ENCODE measurements around the gene TRIM7.
"Not testable (repeated sequence)": the region's sequence is repeated elsewhere in the genome, so short reads cannot be mapped to it uniquely, and the experiment has no call there.

TRIM7 gene

GRCh38 chr5:181187500-181188213, 17.3 kb downstream of the TRIM7 start:
- Histone ChIP-seq H3K9ac (ENCODE audit: low read length in 5 of 5) (no peak overlapping the region), H3K4me1 (ENCODE audit: control insufficient read depth in 5 of 5, insufficient read depth in 5 of 5, low read length in 5 of 5) (peaks cover 4 to 53% (median 42%) of the 10 kb centered on the region in 5 donors), H3K36me3 (ENCODE audit: control insufficient read depth in 5 of 5, insufficient read depth in 5 of 5, low read length in 5 of 5) (no peaks in the 10 kb centered on the region), H3K4me3 (ENCODE audit: low read depth in 1 of 5, low read length in 5 of 5) (peak overlapping the region; percentile 39 to 69 (median 53)), H3K9me3 (ENCODE audit: control insufficient read depth in 5 of 5, low read length in 5 of 5) (no peaks in the 10 kb centered on the region), H3K27me3 (ENCODE audit: control insufficient read depth in 5 of 5, insufficient read depth in 4 of 5, low read length in 5 of 5) (no peaks in the 10 kb centered on the region), H3K27ac (ENCODE audit: low read depth, low read length) (peak overlapping the region; percentile 41)

GRCh38 chr5:181186986-181187499, 18.0 kb downstream of the TRIM7 start:
- Histone ChIP-seq H3K9me3 (ENCODE audit: control insufficient read depth in 5 of 5, low read length in 5 of 5) (no peaks in the 10 kb centered on the region), H3K4me3 (ENCODE audit: low read depth in 1 of 5, low read length in 5 of 5) (peak overlapping the region in 2 of 5 donors; percentile 53 to 56), H3K36me3 (ENCODE audit: control insufficient read depth in 5 of 5, insufficient read depth in 5 of 5, low read length in 5 of 5) (no peaks in the 10 kb centered on the region), H3K27ac (ENCODE audit: low read depth, low read length) (no peak overlapping the region), H3K4me1 (ENCODE audit: control insufficient read depth in 5 of 5, insufficient read depth in 5 of 5, low read length in 5 of 5) (peaks cover 4 to 49% (median 37%) of the 10 kb centered on the region in 5 donors), H3K9ac (ENCODE audit: low read length in 5 of 5) (no peak overlapping the region), H3K27me3 (ENCODE audit: control insufficient read depth in 5 of 5, insufficient read depth in 4 of 5, low read length in 5 of 5) (no peaks in the 10 kb centered on the region)

- no peak overlapping the region for H3K27ac ChIP-seq (ENCODE audit: low read depth, low read length)
- peaks cover 4 to 44% (median 38%) of the 10 kb centered on the region in 5 donors for H3K4me1 ChIP-seq (ENCODE audit: control insufficient read depth in 5 of 5, insufficient read depth in 5 of 5, low read length in 5 of 5)
- H3K27me3 ChIP-seq (ENCODE audit: control insufficient read depth in 5 of 5, insufficient read depth in 4 of 5, low read length in 5 of 5) = no peaks in the 10 kb centered on the region
- no peaks in the 10 kb centered on the region for H3K9me3 ChIP-seq (ENCODE audit: control insufficient read depth in 5 of 5, low read length in 5 of 5)
- H3K4me3 ChIP-seq (ENCODE audit: low read depth in 1 of 5, low read length in 5 of 5) = no peak overlapping the region
- H3K9ac ChIP-seq (ENCODE audit: low read length in 5 of 5) = no peak overlapping the region
- H3K36me3 ChIP-seq (ENCODE audit: control insufficient read depth in 5 of 5, insufficient read depth in 5 of 5, low read length in 5 of 5) = no peaks in the 10 kb centered on the region
Observed at GRCh38 chr5:181186022-181186421, 19.0 kb downstream of the TRIM7 start.

- no peaks in the 10 kb centered on the region for H3K36me3 ChIP-seq (ENCODE audit: control insufficient read depth in 5 of 5, insufficient read depth in 5 of 5, low read length in 5 of 5)
- no peaks in the 10 kb centered on the region for H3K27me3 ChIP-seq (ENCODE audit: control insufficient read depth in 5 of 5, insufficient read depth in 4 of 5, low read length in 5 of 5)
- H3K9me3 ChIP-seq (ENCODE audit: control insufficient read depth in 5 of 5, low read length in 5 of 5) = no peaks in the 10 kb centered on the region
- H3K9ac ChIP-seq (ENCODE audit: low read length in 5 of 5) = no peak overlapping the region
- H3K4me1 ChIP-seq (ENCODE audit: control insufficient read depth in 5 of 5, insufficient read depth in 5 of 5, low read length in 5 of 5) = peaks cover 4 to 39% (median 33%) of the 10 kb centered on the region in 5 donors
- no peak overlapping the region for H3K4me3 ChIP-seq (ENCODE audit: low read depth in 1 of 5, low read length in 5 of 5)
- no peak overlapping the region for H3K27ac ChIP-seq (ENCODE audit: low read depth, low read length)
Observed at GRCh38 chr5:181185560-181185959, 19.4 kb downstream of the TRIM7 start.

- H3K4me1 ChIP-seq (ENCODE audit: control insufficient read depth in 5 of 5, insufficient read depth in 5 of 5, low read length in 5 of 5) = peaks cover 4 to 32% (median 26%) of the 10 kb centered on the region in 5 donors
- no peaks in the 10 kb centered on the region for H3K36me3 ChIP-seq (ENCODE audit: control insufficient read depth in 5 of 5, insufficient read depth in 5 of 5, low read length in 5 of 5)
- peak overlapping the region in 2 of 5 donors; percentile 54 to 73 for H3K4me3 ChIP-seq (ENCODE audit: low read depth in 1 of 5, low read length in 5 of 5)
- H3K9ac ChIP-seq (ENCODE audit: low read length in 5 of 5) = no peak overlapping the region
- no peaks in the 10 kb centered on the region for H3K27me3 ChIP-seq (ENCODE audit: control insufficient read depth in 5 of 5, insufficient read depth in 4 of 5, low read length in 5 of 5)
- H3K27ac ChIP-seq (ENCODE audit: low read depth, low read length) = no peak overlapping the region
- H3K9me3 ChIP-seq (ENCODE audit: control insufficient read depth in 5 of 5, low read length in 5 of 5) = no peaks in the 10 kb centered on the region
Observed at GRCh38 chr5:181184845-181185216, 20.2 kb downstream of the TRIM7 start.

DNA sequence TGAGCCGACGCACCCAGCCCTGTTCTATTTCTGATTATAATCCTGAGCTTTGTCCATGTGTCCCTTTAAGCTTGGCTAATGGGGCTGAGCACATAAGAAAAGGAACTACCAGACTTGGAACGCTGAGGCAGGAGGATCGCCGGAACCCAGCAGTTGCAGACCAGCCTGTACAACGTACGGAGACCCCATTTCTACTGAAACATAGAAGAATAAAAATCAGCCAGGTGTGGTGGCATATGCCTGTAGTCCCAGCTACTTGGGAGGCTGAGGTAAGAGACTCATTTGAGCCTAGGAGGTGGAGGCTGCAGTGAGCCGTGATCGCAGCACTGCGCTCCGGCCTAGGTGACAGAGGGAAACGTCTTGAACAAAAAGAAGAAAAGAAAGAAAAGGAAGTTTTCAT, 22.3 kb downstream of the TRIM7 start:
- H3K4me3 ChIP-seq (ENCODE audit: low read depth in 1 of 5, low read length in 5 of 5) = peak overlapping the region in 1 of 5 donors; percentile 8
- H3K9me3 ChIP-seq (ENCODE audit: control insufficient read depth in 5 of 5, low read length in 5 of 5) = no peaks in the 10 kb centered on the region
- H3K4me1 ChIP-seq (ENCODE audit: control insufficient read depth in 5 of 5, insufficient read depth in 5 of 5, low read length in 5 of 5) = peaks cover 0 to 18% (median 16%) of the 10 kb centered on the region in 5 donors
- H3K36me3 ChIP-seq (ENCODE audit: control insufficient read depth in 5 of 5, insufficient read depth in 5 of 5, low read length in 5 of 5) = no peaks in the 10 kb centered on the region
- H3K27me3 ChIP-seq (ENCODE audit: control insufficient read depth in 5 of 5, insufficient read depth in 4 of 5, low read length in 5 of 5) = no peaks in the 10 kb centered on the region
- H3K27ac ChIP-seq (ENCODE audit: low read depth, low read length) = no peak overlapping the region
- H3K9ac ChIP-seq (ENCODE audit: low read length in 5 of 5) = no peak overlapping the region

DNA sequence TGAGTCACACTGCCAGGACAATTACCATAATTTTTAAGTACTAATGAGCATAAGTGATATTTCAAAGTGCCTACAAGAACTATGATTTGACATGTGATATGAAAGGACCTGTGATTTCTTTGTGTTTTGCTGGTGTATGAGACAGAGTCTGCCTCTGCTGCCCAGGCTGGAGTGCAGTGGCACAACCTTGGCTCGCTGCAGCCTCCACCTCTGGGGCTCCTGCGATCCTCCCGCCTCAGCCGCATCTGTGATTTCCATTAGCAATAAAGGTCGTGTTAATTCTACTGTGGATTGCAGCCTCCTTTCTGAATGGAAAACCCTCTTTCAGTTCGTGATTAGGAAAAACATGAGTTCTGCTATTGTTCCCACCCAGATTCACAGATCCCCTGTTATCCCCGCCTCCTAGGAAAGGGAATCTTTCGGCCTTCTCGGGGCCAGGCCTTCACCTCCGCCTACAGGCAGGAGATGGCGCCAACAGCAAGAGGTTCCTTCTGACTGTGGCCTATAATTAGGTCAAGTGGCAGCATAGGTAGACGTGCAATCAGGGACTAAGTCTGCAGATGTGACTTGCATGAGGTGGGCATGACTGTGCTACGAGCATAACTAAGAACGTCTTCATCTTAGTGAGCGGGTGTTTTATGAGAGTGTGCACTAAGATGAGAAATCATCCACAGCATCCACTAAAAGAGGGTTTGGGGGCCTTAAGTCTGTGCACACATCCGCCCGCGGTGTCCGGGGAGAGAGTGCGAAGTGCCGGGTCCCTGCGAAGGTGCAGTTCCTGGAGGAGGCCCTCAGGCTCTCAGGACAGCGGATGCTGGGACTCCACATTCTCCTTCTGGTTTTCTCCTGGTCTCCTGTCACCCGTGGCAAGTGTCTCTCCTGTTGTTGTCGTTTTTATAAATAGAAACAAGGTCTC, 23.1 kb downstream of the TRIM7 start:
- H3K4me1 ChIP-seq (ENCODE audit: control insufficient read depth in 5 of 5, insufficient read depth in 5 of 5, low read length in 5 of 5) = peaks cover 0 to 18% (median 16%) of the 10 kb centered on the region in 5 donors
- no peak overlapping the region for H3K9ac ChIP-seq (ENCODE audit: low read length in 5 of 5)
- no peak overlapping the region for H3K27ac ChIP-seq (ENCODE audit: low read depth, low read length)
- peaks cover 0 to 4% (median 0%) of the 10 kb centered on the region in 5 donors for H3K27me3 ChIP-seq (ENCODE audit: control insufficient read depth in 5 of 5, insufficient read depth in 4 of 5, low read length in 5 of 5)
- no peaks in the 10 kb centered on the region for H3K36me3 ChIP-seq (ENCODE audit: control insufficient read depth in 5 of 5, insufficient read depth in 5 of 5, low read length in 5 of 5)
- no peaks in the 10 kb centered on the region for H3K9me3 ChIP-seq (ENCODE audit: control insufficient read depth in 5 of 5, low read length in 5 of 5)
- H3K4me3 ChIP-seq (ENCODE audit: low read depth in 1 of 5, low read length in 5 of 5) = no peak overlapping the region

DNA sequence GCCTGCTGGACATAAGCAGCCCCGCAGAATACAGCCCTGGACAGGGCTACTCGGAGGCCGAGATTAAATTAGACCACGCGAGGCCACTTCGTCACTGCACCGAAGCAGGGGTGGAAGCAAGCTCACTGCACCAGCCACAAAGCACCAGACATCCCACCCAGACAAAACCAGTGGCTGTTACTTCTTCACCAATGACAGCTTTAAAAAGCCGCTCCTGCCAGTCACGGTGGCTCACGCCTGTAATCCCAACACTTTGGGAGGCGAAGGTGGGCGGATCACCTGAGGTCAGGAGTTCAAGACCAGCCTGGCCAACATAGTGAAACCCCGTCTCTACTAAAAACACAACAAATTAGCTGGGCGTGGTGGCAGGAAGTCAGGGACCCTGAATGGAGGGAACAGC, 27.4 kb downstream of the TRIM7 start:
- H3K4me3 ChIP-seq (ENCODE audit: low read depth in 1 of 5, low read length in 5 of 5); H3K9me3 ChIP-seq (ENCODE audit: control insufficient read depth in 5 of 5, low read length in 5 of 5); H3K9ac ChIP-seq (ENCODE audit: low read length in 5 of 5); H3K36me3 ChIP-seq (ENCODE audit: control insufficient read depth in 5 of 5, insufficient read depth in 5 of 5, low read length in 5 of 5); H3K27ac ChIP-seq (ENCODE audit: low read depth, low read length): not testable (repeated sequence)
- Histone ChIP-seq H3K4me1 (ENCODE audit: control insufficient read depth in 5 of 5, insufficient read depth in 5 of 5, low read length in 5 of 5) (peaks cover 0 to 20% (median 8%) of the 10 kb centered on the region in 5 donors), H3K27me3 (ENCODE audit: control insufficient read depth in 5 of 5, insufficient read depth in 4 of 5, low read length in 5 of 5) (peaks cover 0 to 17% (median 12%) of the 10 kb centered on the region in 5 donors)

GRCh38 chr5:181176254-181176952, 28.6 kb downstream of the TRIM7 start:
- peaks cover 0 to 14% (median 5%) of the 10 kb centered on the region in 5 donors for H3K4me1 ChIP-seq (ENCODE audit: control insufficient read depth in 5 of 5, insufficient read depth in 5 of 5, low read length in 5 of 5)
- peaks cover under 1 to 25% (median 15%) of the 10 kb centered on the region in 5 donors for H3K27me3 ChIP-seq (ENCODE audit: control insufficient read depth in 5 of 5, insufficient read depth in 4 of 5, low read length in 5 of 5)
- H3K9me3 ChIP-seq (ENCODE audit: control insufficient read depth in 5 of 5, low read length in 5 of 5) = no peaks in the 10 kb centered on the region
- H3K4me3 ChIP-seq (ENCODE audit: low read depth in 1 of 5, low read length in 5 of 5) = no peak overlapping the region
- no peak overlapping the region for H3K27ac ChIP-seq (ENCODE audit: low read depth, low read length)
- no peak overlapping the region for H3K9ac ChIP-seq (ENCODE audit: low read length in 5 of 5)
- H3K36me3 ChIP-seq (ENCODE audit: control insufficient read depth in 5 of 5, insufficient read depth in 5 of 5, low read length in 5 of 5) = no peaks in the 10 kb centered on the region

Measured in subcutaneous abdominal adipose tissue (tissue), 5 donors.